Activated CD8-positive, alpha-beta T cell treated with anti-CD3 and anti-CD28 coated beads, Interleukin-2, amount 10 ng/mL, durations not matched to agents 7 days and 5 days (primary cell): Measurements from ENCODE around the gene OSBPL10. TPM values are rescaled to one million over a fixed set of nuclear protein-coding genes. Genes with fewer than 3 reads are reported as not detected.
A peak's percentile ranks its signal among the peaks of the same experiment; 100 is the strongest.

Experiments
- ATAC-seq: fragments of 150-1000 bp; cut with Tn5 transposase; one replicate; pipeline ENCODE4 v1.10.0; 2021; ENCODE audit warnings: moderate library complexity
- CTCF ChIA-PET: fragments of 350-600 bp; sonication (Branson Sonifier 250); formaldehyde crosslinking; loops from one replicate; lab custom pipeline; 2021; ENCODE audit warnings: antibody characterized with exemption; lab: Charles Lee
- POLR2A ChIA-PET: fragments of 350-600 bp; sonication (Branson Sonifier 250); formaldehyde crosslinking; loops from one replicate; lab custom pipeline; 2021; ENCODE audit warnings: antibody characterized with exemption; lab: Charles Lee
- DNase-seq: peaks from one replicate; pipeline ENCODE4 v3.0.0-alpha.2; 2020
- H3K27ac Mint-ChIP-seq: one replicate; pipeline ENCODE4 v1.8.0; 2021; ENCODE audit warnings: mild to moderate bottlenecking, mixed read lengths
- H3K27me3 Mint-ChIP-seq: one replicate; pipeline ENCODE4 v1.8.0; 2021; ENCODE audit warnings: low read depth, mixed read lengths
- H3K36me3 Mint-ChIP-seq: one replicate; pipeline ENCODE4 v1.8.0; 2021; ENCODE audit warnings: low read depth, mixed read lengths
- H3K4me1 Mint-ChIP-seq: one replicate; pipeline ENCODE4 v1.8.0; 2021; ENCODE audit warnings: low read depth, mixed read lengths
- H3K4me3 Mint-ChIP-seq: one replicate; pipeline ENCODE4 v1.8.0; 2021; ENCODE audit warnings: mild to moderate bottlenecking, mixed read lengths
- H3K9me3 Mint-ChIP-seq: one replicate; pipeline ENCODE4 v1.8.0; 2022; ENCODE audit warnings: mixed read lengths; ENCODE audit not compliant: insufficient read depth
- total RNA-seq, 2 experiments: library from RNA; stranded (reverse); gene quantifications; one replicate each; pipeline ENCODE4 v1.2.3, GENCODE V29; 2021

OSBPL10 gene
- total RNA-seq, 2 experiments from 2014 or later, result 0.05 to 0.53 TPM

DNA sequence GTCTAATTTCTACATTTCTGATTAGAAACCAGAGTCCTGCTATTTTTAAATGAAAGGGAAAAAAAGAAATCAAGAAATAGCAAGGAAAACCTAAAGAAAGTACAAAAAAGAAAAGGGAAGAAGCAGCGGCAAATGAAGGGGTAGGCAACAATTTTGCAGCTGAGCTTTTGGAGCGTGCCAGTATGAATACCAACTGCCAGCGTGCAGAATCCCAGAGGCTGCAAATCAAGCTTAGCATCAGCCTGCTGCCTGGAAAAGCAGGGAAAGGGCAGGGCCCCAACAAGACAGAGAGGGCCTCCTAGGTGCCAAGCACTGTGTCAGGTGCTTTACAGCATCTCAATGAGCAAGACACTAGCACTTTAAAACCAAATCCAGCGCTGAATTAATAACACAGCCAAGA, 271.5 kb downstream of the OSBPL10 start:
- Mint-ChIP-seq H3K9me3 (no peaks in the 10 kb centered on the region), H3K36me3 (no peaks in the 10 kb centered on the region), H3K27ac (no peak overlapping the region), H3K4me1 (peaks cover 5% of the 10 kb centered on the region), H3K27me3 (peaks cover 7% of the 10 kb centered on the region), H3K4me3 (no peak overlapping the region)
- DNase-seq, result no peak
- POLR2A ChIA-PET, result no interaction called here
- ATAC-seq, result no peak
- CTCF ChIA-PET, result no interaction called here

DNA sequence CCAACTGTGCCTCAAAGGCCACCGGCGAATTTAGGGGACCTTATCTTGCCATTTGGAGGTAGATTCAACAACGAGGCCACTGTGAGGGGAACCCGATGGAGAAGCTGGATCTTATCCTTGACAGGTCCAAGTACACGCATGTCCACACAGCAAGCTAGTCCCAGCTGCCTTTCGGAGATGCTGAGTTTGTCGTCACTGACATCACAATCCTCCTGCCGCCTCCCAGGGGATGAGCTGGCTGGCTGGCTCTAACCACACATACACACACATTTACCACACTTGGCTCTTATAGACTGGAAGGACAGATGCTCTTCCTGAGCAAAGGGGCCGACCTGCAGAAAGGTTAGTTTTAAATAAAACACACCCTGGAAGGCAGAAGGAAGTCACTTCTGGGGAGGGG, 272.1 kb downstream of the OSBPL10 start:
- Mint-ChIP-seq H3K4me3 (no peak overlapping the region), H3K36me3 (no peaks in the 10 kb centered on the region), H3K9me3 (no peaks in the 10 kb centered on the region), H3K4me1 (peaks cover 5% of the 10 kb centered on the region), H3K27me3 (peaks cover 7% of the 10 kb centered on the region), H3K27ac (no peak overlapping the region)
- DNase-seq (no peak), ATAC-seq (no peak)
- CTCF ChIA-PET, result no interaction called here
- POLR2A ChIA-PET, result no interaction called here

DNA sequence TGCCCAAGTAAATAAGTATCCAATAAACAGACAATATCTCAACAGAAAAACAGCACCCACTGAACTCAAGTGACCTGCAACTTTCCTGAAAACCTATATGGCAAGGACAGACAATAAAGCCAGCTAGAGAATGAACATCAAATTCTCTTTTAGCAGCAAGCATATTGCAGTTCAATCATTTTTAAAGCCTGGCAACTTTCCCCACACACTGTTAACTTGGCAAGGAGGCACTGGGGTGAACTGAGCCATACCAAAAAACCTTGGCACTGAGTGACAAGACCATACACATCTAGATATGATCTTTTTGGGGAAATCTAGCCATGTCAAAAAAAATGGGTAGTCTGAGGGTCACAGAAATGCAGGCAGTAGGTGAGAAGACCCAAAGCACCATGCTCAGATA, 273.8 kb downstream of the OSBPL10 start:
- DNase-seq (no peak), ATAC-seq (no peak)
- Mint-ChIP-seq H3K36me3 (no peaks in the 10 kb centered on the region), H3K27me3 (peaks cover 4% of the 10 kb centered on the region), H3K4me3 (no peak overlapping the region), H3K27ac (no peak overlapping the region), H3K4me1 (peaks cover 5% of the 10 kb centered on the region), H3K9me3 (no peaks in the 10 kb centered on the region)
- ChIA-PET CTCF (no interaction called here), POLR2A (no interaction called here)

DNA sequence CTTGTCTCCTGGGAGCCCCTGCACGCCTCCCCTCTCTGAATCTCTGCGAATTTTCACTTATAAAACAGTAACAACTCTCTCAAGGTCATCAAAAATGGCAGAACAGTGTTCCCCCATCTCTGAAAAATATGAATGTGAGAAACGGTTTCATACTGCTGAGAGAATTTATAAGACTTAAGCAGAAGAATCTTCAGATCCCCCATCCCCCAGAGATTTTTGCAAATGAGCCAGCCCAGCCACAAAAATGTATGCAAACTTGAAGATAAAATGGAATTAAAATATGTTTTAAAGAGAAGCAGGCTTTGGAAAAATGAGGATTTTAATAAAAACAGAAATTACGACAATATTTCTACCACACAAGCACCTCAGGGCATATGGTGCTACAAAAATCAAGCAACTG, 275.3 kb downstream of the OSBPL10 start:
- H3K9me3 Mint-ChIP-seq, result no peaks in the 10 kb centered on the region
- H3K36me3 Mint-ChIP-seq, result no peaks in the 10 kb centered on the region
- ATAC-seq, result no peak
- no peak overlapping the region for H3K27ac Mint-ChIP-seq
- ChIA-PET CTCF (interaction anchor here (1.7 kb wide), 1 partner anchor 10 kb away, joined by 8 read pairs; no protein-coding TSS in a partner anchor), POLR2A (interaction anchor here (0.9 kb wide), 1 partner anchor 174 kb away, joined by 4 read pairs; no protein-coding TSS in a partner anchor)
- peaks cover 8% of the 10 kb centered on the region for H3K27me3 Mint-ChIP-seq
- H3K4me1 Mint-ChIP-seq, result peaks cover 5% of the 10 kb centered on the region
- no peak overlapping the region for H3K4me3 Mint-ChIP-seq
- no peak for DNase-seq

DNA sequence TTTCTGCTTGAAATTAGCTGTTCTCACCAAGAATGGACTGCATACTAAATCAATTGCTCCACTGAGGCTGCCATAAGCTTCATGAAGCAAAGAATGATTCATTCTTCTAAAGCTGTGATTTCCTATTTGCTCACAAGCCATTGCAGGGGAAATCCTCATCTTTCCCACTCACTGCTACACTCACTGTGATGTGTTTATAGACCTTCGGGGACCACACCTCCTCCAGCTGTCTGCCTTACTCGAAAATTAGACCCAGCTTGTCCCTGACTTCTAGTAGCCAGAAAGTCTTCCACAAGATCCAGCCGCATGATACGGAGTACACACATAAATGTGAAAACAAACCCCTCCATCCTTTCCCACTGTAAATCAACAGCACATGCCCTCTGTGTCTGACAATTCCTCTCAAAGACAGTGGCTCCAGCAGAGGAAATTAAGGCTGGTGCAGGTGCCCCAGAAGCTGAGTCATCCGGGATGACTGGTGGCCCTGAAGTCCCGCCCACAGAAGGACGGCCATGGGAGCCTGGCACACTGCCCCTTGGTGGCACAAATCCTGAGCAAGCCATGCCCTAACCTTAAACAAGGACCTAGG, 276.4 kb downstream of the OSBPL10 start:
- CTCF ChIA-PET, result interaction anchor here (1.1 to 1.7 kb wide), 2 partner anchors 9 to 154 kb away, joined by 4 to 8 read pairs; no protein-coding TSS in a partner anchor
- Mint-ChIP-seq H3K4me3 (no peak overlapping the region), H3K27me3 (peaks cover 8% of the 10 kb centered on the region), H3K27ac (no peak overlapping the region), H3K4me1 (peaks cover 5% of the 10 kb centered on the region), H3K36me3 (no peaks in the 10 kb centered on the region), H3K9me3 (no peaks in the 10 kb centered on the region)
- POLR2A ChIA-PET, result no interaction called here
- no peak for DNase-seq
- ATAC-seq, result no peak

DNA sequence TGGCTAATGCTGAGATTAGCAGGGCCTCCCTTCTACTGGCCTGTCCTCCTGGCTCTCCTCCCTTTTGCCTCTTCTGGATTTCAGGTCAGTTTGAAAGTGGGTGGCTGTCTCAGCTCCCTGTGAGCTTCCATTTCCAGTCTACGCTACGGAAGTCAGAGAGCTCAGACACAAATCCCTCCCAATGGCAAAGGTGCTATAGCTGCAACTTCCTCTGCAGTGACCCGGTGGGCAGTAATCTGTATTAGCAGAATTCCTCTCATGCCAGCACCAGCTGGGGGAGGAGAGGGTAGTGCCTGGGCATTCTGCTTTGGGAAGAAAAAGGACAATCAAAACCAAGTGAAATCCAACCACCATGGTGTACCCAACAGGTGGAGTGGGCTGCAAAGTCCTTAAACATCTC, 276.9 kb downstream of the OSBPL10 start:
- DNase-seq (no peak), ATAC-seq (no peak)
- peaks cover 8% of the 10 kb centered on the region for H3K27me3 Mint-ChIP-seq
- H3K36me3 Mint-ChIP-seq, result no peaks in the 10 kb centered on the region
- ChIA-PET CTCF (interaction anchor here (1.1 to 1.7 kb wide), 2 partner anchors 9 to 154 kb away, joined by 4 to 8 read pairs; no protein-coding TSS in a partner anchor), POLR2A (no interaction called here)
- no peak overlapping the region for H3K27ac Mint-ChIP-seq
- H3K9me3 Mint-ChIP-seq, result no peaks in the 10 kb centered on the region
- H3K4me1 Mint-ChIP-seq, result peaks cover 5% of the 10 kb centered on the region
- H3K4me3 Mint-ChIP-seq, result no peak overlapping the region

DNA sequence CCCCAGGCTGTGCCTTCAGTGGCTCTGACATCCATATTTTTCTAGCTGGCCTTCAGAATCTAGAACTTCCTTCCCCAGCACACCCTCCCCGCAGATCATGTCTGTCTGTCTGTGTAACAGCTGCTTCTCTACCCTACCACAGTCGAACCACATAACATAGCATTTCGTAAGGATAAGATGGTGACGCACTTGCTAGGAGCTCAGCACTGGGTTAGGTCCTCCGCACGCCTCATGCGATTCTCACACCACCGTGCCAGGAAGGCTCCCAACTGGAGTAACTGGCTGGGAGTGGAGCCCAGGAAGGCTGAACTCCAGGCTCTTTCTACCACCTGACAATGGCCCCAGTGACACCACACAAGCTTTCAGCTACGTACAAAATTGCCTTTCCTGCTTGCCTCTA, 279.8 kb downstream of the OSBPL10 start:
- no peak for ATAC-seq
- H3K36me3 Mint-ChIP-seq, result no peaks in the 10 kb centered on the region
- H3K4me1 Mint-ChIP-seq, result peaks cover 5% of the 10 kb centered on the region
- H3K27me3 Mint-ChIP-seq, result peaks cover 4% of the 10 kb centered on the region
- no peak overlapping the region for H3K4me3 Mint-ChIP-seq
- no peak for DNase-seq
- CTCF ChIA-PET, result interaction anchor here (0.6 kb wide), 1 partner anchor 1627 kb away, joined by 3 read pairs; no protein-coding TSS in a partner anchor
- no peaks in the 10 kb centered on the region for H3K9me3 Mint-ChIP-seq
- POLR2A ChIA-PET, result no interaction called here
- H3K27ac Mint-ChIP-seq, result no peak overlapping the region

DNA sequence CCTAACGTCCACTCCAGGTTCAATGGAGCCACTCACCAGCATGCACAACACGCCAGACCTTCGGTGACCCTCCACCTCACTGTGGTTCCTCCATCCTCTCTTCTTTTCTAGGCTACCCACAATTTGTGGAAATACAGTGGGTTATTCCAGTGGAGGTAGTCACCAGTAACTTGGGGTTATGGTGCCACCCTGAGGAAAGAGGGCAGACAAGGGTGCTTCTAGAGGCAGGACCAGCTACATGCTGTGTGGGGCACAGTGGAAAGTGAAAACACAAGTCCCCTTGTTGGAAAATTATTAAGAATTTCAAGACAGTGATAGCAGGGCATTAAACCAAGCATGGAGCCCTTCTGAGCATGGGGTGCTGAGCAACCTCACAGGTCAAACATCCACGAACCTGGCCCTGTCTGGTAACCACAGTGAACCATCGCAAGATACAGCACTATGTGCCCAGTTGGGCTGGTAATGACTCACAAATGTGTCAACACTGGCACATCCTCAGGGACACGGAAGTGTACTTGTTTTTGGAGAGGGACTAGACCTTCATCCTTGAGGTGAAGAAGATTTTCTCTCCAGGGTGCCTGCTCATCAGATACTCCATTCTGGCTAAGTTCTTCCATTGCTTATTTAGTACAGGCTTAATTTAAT, 281.6 kb downstream of the OSBPL10 start:
- Mint-ChIP-seq H3K4me1 (no peaks in the 10 kb centered on the region), H3K27me3 (peaks cover 4% of the 10 kb centered on the region), H3K4me3 (no peak overlapping the region), H3K36me3 (no peaks in the 10 kb centered on the region), H3K27ac (no peak overlapping the region), H3K9me3 (no peaks in the 10 kb centered on the region)
- DNase-seq (no peak), ATAC-seq (no peak)
- POLR2A ChIA-PET, result no interaction called here
- CTCF ChIA-PET, result no interaction called here

DNA sequence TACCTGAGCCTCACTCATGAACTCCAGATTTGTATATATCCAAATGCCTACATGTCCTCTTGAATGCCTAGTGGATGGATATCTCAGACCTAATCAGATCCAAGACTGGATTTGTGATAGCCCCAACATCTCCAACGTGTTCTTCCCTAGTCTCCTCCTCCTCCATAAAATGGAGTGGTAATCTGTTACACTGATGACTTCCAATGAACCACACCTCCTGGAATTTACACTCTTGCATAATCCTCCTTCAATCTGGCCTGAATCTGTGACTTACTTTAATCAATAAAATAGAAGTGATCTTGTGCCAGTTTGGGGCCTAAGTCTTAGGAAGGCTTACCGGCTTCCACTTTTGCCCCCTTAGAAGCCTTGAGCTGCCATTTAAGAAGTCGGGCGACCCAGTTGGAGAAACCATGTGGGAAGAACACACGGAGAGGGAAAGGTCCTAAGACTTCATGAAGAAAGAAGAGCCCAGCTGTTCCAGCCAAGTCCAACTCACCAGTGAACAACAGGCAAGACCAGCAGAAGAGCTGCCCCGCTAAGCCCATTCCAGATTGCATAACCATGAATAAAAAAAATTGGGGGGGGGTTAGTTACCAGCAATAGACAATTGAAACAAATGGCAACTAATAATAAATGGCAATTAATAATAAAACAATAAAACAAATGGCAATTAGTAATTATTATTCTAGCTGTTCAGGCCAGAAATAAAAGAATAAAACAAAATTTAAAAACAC, 284.1 kb downstream of the OSBPL10 start:
- no peaks in the 10 kb centered on the region for H3K4me1 Mint-ChIP-seq
- no peaks in the 10 kb centered on the region for H3K9me3 Mint-ChIP-seq
- no peak overlapping the region for H3K27ac Mint-ChIP-seq
- CTCF ChIA-PET, result no interaction called here
- POLR2A ChIA-PET, result no interaction called here
- no peak overlapping the region for H3K4me3 Mint-ChIP-seq
- H3K36me3 Mint-ChIP-seq, result no peaks in the 10 kb centered on the region
- DNase-seq (no peak), ATAC-seq (no peak)
- peaks cover 4% of the 10 kb centered on the region for H3K27me3 Mint-ChIP-seq

DNA sequence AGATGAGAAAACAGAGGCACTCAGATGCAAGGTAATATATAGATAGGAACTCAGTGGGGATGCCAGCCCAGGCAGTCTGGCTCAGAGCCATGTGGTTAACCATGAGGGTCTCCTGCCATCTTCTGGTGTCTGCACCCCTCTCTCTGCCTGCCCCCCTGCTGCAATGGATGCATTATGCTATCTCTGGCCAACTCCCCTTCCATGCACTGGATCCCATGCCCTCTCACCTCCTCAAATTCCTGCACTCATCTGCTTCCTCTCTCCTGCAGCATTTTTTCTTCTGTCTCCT, 285.1 kb downstream of the OSBPL10 start:
- no peak overlapping the region for H3K27ac Mint-ChIP-seq
- H3K4me3 Mint-ChIP-seq, result no peak overlapping the region
- no peak for ATAC-seq
- no peaks in the 10 kb centered on the region for H3K36me3 Mint-ChIP-seq
- H3K4me1 Mint-ChIP-seq, result no peaks in the 10 kb centered on the region
- H3K9me3 Mint-ChIP-seq, result no peaks in the 10 kb centered on the region
- ChIA-PET CTCF (interaction anchor here (1.0 to 2.0 kb wide), 3 partner anchors 9 to 142 kb away, joined by 4 to 8 read pairs (median 5); no protein-coding TSS in a partner anchor), POLR2A (no interaction called here)
- no peaks in the 10 kb centered on the region for H3K27me3 Mint-ChIP-seq
- DNase-seq, result no peak

DNA sequence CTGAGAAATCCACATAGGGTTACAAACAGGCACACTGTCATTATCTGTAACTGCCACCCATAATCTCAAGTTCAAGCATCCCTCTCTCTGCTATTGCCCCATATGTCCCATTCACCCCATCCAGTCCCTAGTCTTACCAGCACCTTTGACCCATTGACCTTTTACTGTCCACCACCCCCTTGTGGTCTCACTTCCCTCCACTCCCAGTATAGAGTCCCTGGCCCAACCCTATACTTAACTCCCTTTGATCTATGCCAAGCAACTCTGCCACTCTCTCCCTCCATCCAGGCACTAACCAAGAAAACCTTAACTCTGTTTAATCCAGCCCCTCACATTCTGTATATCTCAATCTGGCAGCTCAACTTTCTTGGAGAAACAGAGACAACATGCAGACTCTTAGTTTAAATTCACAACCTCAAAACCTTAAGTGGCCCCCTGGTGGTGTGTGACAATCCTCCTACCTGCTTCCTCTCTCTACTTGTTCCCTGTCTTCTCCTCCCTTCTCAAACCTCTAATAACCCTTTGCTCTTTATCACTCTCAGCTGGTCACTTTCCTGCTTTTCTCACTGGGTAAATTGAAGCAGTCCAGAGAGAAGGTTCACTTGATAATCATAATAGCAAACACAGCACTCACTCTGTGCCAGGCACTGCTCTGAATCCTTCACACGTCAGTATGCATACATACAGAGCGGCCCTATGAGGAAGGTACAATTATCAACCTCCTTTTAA, 285.6 kb downstream of the OSBPL10 start:
- H3K27me3 Mint-ChIP-seq, result no peaks in the 10 kb centered on the region
- H3K4me3 Mint-ChIP-seq, result no peak overlapping the region
- DNase-seq, result peak; percentile 43
- H3K27ac Mint-ChIP-seq, result no peak overlapping the region
- no peak for ATAC-seq
- no peaks in the 10 kb centered on the region for H3K4me1 Mint-ChIP-seq
- no peaks in the 10 kb centered on the region for H3K9me3 Mint-ChIP-seq
- ChIA-PET POLR2A (no interaction called here), CTCF (interaction anchor here (0.7 to 2.0 kb wide), 9 partner anchors 9 to 245 kb away, joined by 3 to 8 read pairs (median 3); no protein-coding TSS in a partner anchor)
- H3K36me3 Mint-ChIP-seq, result no peaks in the 10 kb centered on the region
